ENCODE results near the gene KRTAP23-1. TPM values are rescaled to one million over a fixed set of nuclear protein-coding genes. Genes with fewer than 3 reads are reported as not detected.

The KRTAP23-1 gene
- total RNA-seq, 1 donor from 2014 or later, result not detected

DNA sequence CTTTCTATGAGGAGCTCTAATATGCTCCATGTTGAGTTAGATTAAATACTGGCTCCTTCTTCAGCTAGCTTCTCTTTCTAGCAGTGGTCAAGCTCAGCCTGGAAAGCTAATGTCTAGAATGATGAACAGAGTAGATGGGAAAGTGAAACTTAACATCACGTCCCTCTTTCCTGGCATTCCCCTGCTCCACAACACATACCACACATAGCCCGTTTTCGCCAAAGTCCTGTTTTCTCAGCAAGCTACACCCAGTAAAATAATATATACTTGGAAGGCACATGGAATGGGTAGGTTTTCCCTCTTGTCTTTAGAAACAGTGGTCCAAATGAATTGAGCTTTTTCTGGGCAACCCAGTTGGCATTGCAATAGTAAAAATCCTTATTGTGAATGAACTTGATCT, 14.7 kb downstream of the KRTAP23-1 start:
- DNase-seq (ENCODE audit: low spot score), result no peak
- Mint-ChIP-seq H3K36me3 (ENCODE audit: low read depth) (no peaks in the 10 kb centered on the region), H3K27me3 (ENCODE audit: low read depth) (no peaks in the 10 kb centered on the region), H3K4me1 (ENCODE audit: low read depth) (peaks cover 46% of the 10 kb centered on the region), H3K9me3 (ENCODE audit: low read depth) (no peaks in the 10 kb centered on the region), H3K27ac (ENCODE audit: unreplicated experiment) (no peak overlapping the region), H3K4me3 (ENCODE audit: unreplicated experiment) (no peak overlapping the region)
- TF ChIP-seq, protein P1, sequence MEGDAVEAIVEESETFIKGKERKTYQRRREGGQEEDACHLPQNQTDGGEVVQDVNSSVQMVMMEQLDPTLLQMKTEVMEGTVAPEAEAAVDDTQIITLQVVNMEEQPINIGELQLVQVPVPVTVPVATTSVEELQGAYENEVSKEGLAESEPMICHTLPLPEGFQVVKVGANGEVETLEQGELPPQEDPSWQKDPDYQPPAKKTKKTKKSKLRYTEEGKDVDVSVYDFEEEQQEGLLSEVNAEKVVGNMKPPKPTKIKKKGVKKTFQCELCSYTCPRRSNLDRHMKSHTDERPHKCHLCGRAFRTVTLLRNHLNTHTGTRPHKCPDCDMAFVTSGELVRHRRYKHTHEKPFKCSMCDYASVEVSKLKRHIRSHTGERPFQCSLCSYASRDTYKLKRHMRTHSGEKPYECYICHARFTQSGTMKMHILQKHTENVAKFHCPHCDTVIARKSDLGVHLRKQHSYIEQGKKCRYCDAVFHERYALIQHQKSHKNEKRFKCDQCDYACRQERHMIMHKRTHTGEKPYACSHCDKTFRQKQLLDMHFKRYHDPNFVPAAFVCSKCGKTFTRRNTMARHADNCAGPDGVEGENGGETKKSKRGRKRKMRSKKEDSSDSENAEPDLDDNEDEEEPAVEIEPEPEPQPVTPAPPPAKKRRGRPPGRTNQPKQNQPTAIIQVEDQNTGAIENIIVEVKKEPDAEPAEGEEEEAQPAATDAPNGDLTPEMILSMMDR (IDR thresholded peaks at IDR 0.05), result no peak

DNA sequence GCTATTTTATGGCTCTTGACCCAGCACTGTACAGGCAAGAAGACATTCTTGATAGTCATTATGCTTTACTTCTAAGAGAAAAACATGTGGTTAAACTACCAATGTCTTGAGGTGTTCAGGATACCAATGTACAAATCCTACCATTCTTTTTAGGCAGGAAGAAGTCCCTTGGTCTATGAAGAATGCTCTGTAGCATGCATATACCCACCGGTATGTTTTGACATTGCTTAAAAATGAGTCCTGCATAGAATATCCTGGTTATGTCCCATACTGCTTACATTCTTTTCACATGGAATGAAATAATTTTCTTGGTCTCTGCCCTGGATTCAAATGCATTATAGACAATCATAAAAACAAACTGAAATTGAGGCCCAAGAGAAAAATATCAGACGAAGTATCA, 15.7 kb downstream of the KRTAP23-1 start:
- Mint-ChIP-seq H3K27me3 (ENCODE audit: low read depth) (no peaks in the 10 kb centered on the region), H3K27ac (ENCODE audit: unreplicated experiment) (no peak overlapping the region), H3K9me3 (ENCODE audit: low read depth) (no peaks in the 10 kb centered on the region), H3K4me3 (ENCODE audit: unreplicated experiment) (no peak overlapping the region), H3K36me3 (ENCODE audit: low read depth) (no peaks in the 10 kb centered on the region), H3K4me1 (ENCODE audit: low read depth) (peaks cover 43% of the 10 kb centered on the region)
- TF ChIP-seq, protein P1 (IDR thresholded peaks at IDR 0.05), result no peak
- no peak for DNase-seq (ENCODE audit: low spot score)

DNA sequence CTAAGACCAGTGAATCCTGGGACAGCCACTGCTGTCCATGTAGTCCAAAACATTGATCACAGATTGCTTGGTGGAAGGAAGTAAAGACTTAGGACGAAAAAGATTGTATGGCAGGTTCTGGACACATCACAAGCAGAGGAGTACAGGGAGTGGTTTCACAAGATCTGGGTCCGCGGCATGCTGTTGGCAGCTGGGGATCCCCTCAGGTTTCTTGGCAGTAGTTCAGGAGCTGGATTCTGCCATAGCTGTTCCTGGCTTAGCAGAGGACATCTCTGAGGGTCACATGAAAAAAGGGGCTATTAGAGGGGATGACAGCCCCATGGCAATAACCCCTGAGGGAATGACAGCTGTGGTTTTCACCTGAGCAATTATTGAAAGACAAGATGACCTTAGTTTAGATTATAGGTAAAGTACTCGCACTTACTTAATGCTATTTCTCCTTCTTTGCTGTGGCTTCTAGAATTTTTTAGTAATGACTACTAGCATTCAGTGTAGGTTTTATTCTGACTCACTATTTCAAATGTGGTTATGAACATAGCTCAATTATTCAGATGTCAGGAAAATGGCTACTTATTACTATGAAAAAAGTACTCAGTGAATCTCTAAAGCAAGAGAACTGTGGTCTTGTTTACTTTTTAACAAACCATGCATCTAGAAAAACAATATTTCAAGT, 19.1 kb downstream of the KRTAP23-1 start:
- no peak for DNase-seq (ENCODE audit: low spot score)
- peak overlapping the region; percentile 17 for H3K27ac Mint-ChIP-seq (ENCODE audit: unreplicated experiment)
- H3K4me1 Mint-ChIP-seq (ENCODE audit: low read depth), result peaks cover 25% of the 10 kb centered on the region

DNA sequence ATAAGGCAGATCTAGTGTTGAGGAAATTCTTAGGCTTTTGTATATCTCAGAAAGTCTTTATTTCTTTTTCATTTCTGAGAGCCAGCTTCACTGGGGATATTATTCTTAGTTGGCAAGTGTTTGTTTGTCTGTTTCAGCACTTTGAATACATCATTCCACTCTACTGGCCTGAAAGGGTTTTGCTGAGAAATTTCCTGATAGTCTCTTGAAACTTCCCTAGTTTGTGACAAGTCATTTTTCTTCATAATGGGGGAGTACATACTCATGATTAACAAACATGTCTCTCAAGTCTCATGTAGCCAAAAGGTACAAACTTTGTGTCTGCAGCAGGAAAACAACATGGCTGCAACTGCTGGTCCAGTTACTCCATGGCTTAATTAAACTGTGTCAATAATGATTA, 22.0 kb downstream of the KRTAP23-1 start:
- Mint-ChIP-seq H3K27me3 (ENCODE audit: low read depth) (no peaks in the 10 kb centered on the region), H3K4me3 (ENCODE audit: unreplicated experiment) (no peak overlapping the region), H3K9me3 (ENCODE audit: low read depth) (peaks cover 12% of the 10 kb centered on the region), H3K4me1 (ENCODE audit: low read depth) (peaks cover 12% of the 10 kb centered on the region), H3K27ac (ENCODE audit: unreplicated experiment) (no peak overlapping the region), H3K36me3 (ENCODE audit: low read depth) (no peaks in the 10 kb centered on the region)
- DNase-seq (ENCODE audit: low spot score), result no peak
- TF ChIP-seq, protein P1 (IDR thresholded peaks at IDR 0.05), result no peak

More for the DNA sequence above, 19.1 kb downstream of the KRTAP23-1 start:
- no peak overlapping the region for H3K4me3 Mint-ChIP-seq (ENCODE audit: unreplicated experiment)
- no peaks in the 10 kb centered on the region for H3K36me3 Mint-ChIP-seq (ENCODE audit: low read depth)
- TF ChIP-seq, protein P1 (IDR thresholded peaks at IDR 0.05), result no peak
- H3K9me3 Mint-ChIP-seq (ENCODE audit: low read depth), result peaks cover 12% of the 10 kb centered on the region
- no peaks in the 10 kb centered on the region for H3K27me3 Mint-ChIP-seq (ENCODE audit: low read depth)

DNA sequence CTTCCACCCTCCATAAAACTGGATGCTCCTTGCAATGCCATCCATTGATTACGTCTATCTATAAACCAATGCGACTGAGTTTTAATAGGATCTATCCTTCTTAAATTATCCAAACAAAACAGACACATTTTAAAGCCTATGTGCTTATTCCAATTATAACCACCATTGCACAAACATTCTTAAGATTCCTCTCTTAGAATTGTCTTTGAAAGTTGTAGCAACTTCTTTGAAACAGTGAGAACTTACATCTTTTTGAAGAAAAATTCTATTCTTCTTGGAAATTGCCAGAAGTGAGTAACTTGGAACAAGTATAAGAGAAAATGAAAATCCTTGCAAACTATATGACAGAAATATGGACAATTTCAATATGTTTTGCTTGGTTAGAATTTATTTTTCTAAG, 28.2 kb downstream of the KRTAP23-1 start, which contains the start of gene KRTAP26-1:
Gene KRTAP26-1 (minus strand): TSS at position 101 of the 400 bp plus-strand sequence. CDS start 280 bp downstream, outside the sequence.
- TF ChIP-seq, protein P1 (IDR thresholded peaks at IDR 0.05), result no peak
- no peak within 1 kb of the TSS for H3K4me3 Mint-ChIP-seq (ENCODE audit: unreplicated experiment)
- no peak for DNase-seq (ENCODE audit: low spot score)
- H3K4me1 Mint-ChIP-seq (ENCODE audit: low read depth), result peaks cover 21% of the 10 kb centered on the region
- H3K27ac Mint-ChIP-seq (ENCODE audit: unreplicated experiment), result no peak within 1 kb of the TSS
- no peaks in the 10 kb centered on the region for H3K36me3 Mint-ChIP-seq (ENCODE audit: low read depth)
- H3K27me3 Mint-ChIP-seq (ENCODE audit: low read depth), result no peaks in the 10 kb centered on the region
- peaks cover 3% of the 10 kb centered on the region for H3K9me3 Mint-ChIP-seq (ENCODE audit: low read depth)
